K562 (cell line): ENCODE data around the gene SDR9C7. TPM values are rescaled to one million over a fixed set of nuclear protein-coding genes. Genes with fewer than 3 reads are reported as not detected.
"Not testable (repeated sequence)": the region's sequence is repeated elsewhere in the genome, so short reads cannot be mapped to it uniquely, and the experiment has no call there.

Experiments used
- ATAC-seq: fragments of 200-7000 bp; cut with Tn5 transposase; 3 replicates; pipeline ENCODE4 v1.9.1; 2020; ENCODE audit warnings: moderate library complexity
- BruUV-seq: library from RNA; stranded (reverse); fragments of 400-500 nt; replicated peaks from 2 replicates; lab custom pipeline; 2021; lab: Mats Ljungman, UMichigan
- CTCF ChIA-PET: fragments of 300-600 bp; formaldehyde crosslinking; extraction: SDS; loops from one replicate; lab custom pipeline; 2021; ENCODE audit warnings: low intra/inter-chr PET ratio; lab: Yijun Ruan, JAX
- POLR2A ChIA-PET: fragments of 300-600, 350-650 bp; sonication (Branson Sonifier 250); formaldehyde crosslinking; extraction: SDS; loops from one replicate; lab custom pipeline; 2021; ENCODE audit warnings: antibody characterized with exemption, inconsistent platforms; lab: Yijun Ruan, JAX
- DNase-seq, 4 experiments: peaks; one replicate each; pipeline versions ENCODE4 v3.0.0 to v3.0.0-alpha.2; 2011 to 2018; ENCODE audit warnings: low spot score in 3 of 4, mixed read lengths in 3 of 4; ENCODE audit errors: extremely low read depth in 1 of 4
- FAIRE-seq: peaks from 2 replicates; lab custom pipeline; 2011; peaks lifted over from hg19 to GRCh38; lab: Jason Lieb, UNC
- H2AFZ ChIP-seq: 2 replicates; pipeline ENCODE4 v1.6.0; 2011; ENCODE audit warnings: low read depth, low read length, control low read depth, inconsistent platforms
- H3K27ac ChIP-seq: fragments of 200-600 bp; 3 replicates; pipeline ENCODE4 v1.8.0; 2011; ENCODE audit warnings: low read depth, mild to moderate bottlenecking, control low read depth, inconsistent platforms, low read length, moderate library complexity, mixed read lengths; ENCODE audit errors: extremely low read depth
- H3K27me3 ChIP-seq, 2 experiments: fragments of 300-600 bp in 1 of 2; 2 replicates in 1 of 2; 3 replicates in 1 of 2; pipeline versions ENCODE4 v1.6.0 to v1.8.0; 2011; ENCODE audit warnings: inconsistent platforms in 2 of 2, low read length in 2 of 2, mild to moderate bottlenecking in 1 of 2, mixed read lengths in 1 of 2, moderate library complexity in 1 of 2; ENCODE audit not compliant: control insufficient read depth in 2 of 2, insufficient read depth in 2 of 2
- H3K36me3 ChIP-seq: fragments of 300-600 bp; 3 replicates; pipeline ENCODE4 v1.8.0; 2011; ENCODE audit warnings: mild to moderate bottlenecking, low read length, inconsistent platforms; ENCODE audit not compliant: control insufficient read depth, insufficient read depth
- H3K4me1 ChIP-seq, 2 experiments: fragments of 200-600 bp in 1 of 2; replicated peaks in 1 of 2; 2 replicates in 1 of 2; 3 replicates in 1 of 2; pipeline versions ENCODE4 v1.5.1 to v1.8.0; 2011; ENCODE audit warnings: inconsistent platforms in 2 of 2, low read length in 2 of 2, mild to moderate bottlenecking in 1 of 2, mixed read lengths in 1 of 2, moderate library complexity in 1 of 2; ENCODE audit not compliant: control insufficient read depth in 2 of 2, insufficient read depth in 2 of 2
- H3K4me2 ChIP-seq: 2 replicates; pipeline ENCODE4 v1.6.1; 2011; ENCODE audit warnings: low read length, control low read depth, inconsistent platforms, mixed read lengths; ENCODE audit not compliant: insufficient read depth
- H3K4me3 ChIP-seq: fragments of 200-600 bp; sonication (generic), shearing (Covaris generic); 2 replicates; pipeline ENCODE4 v1.5.1; 2016; ENCODE audit warnings: control low read depth, inconsistent platforms
- H3K79me2 ChIP-seq: fragments of 200-600 bp; 3 replicates; pipeline ENCODE4 v1.8.0; 2011; ENCODE audit warnings: low read length, inconsistent platforms; ENCODE audit not compliant: control insufficient read depth, insufficient read depth
- H3K9ac ChIP-seq, 2 experiments: 2 replicates each; pipeline versions ENCODE4 v1.6.0 to v1.6.1; 2011; ENCODE audit warnings: low read depth in 2 of 2, low read length in 2 of 2, control low read depth in 1 of 2, inconsistent platforms in 1 of 2, mild to moderate bottlenecking in 1 of 2, mixed read lengths in 1 of 2; ENCODE audit not compliant: insufficient read depth in 1 of 2
- H3K9me1 ChIP-seq: one replicate; pipeline ENCODE4 v1.6.0; 2011; ENCODE audit warnings: inconsistent platforms, mild to moderate bottlenecking, low read length, moderate library complexity; ENCODE audit not compliant: control insufficient read depth, insufficient read depth
- H3K9me3 ChIP-seq: replicated peaks from 2 replicates; pipeline ENCODE4 v1.5.1; 2011; ENCODE audit warnings: low read depth, low read length, inconsistent platforms; ENCODE audit not compliant: control insufficient read depth, insufficient read depth
- H4K20me1 ChIP-seq: replicated peaks from 2 replicates; pipeline ENCODE4 v1.6.1; 2011; ENCODE audit warnings: low read length, inconsistent platforms, mixed read lengths; ENCODE audit not compliant: control insufficient read depth, insufficient read depth
- WGBS: fragments of 100-300 bp; shearing (Covaris generic); methylation state at CpG from one replicate; pipeline ENCODE4 v1.1.6; 2016; ENCODE audit warnings: low coverage, mixed read lengths; ENCODE audit not compliant: insufficient coverage; ENCODE audit errors: missing lambda C conversion rate; 5-methylcytosine and 5-hydroxymethylcytosine counted together
- in situ Hi-C: fragments of 300-500 bp; cut with MboI; formaldehyde crosslinking; loops from 4 replicates; pipeline ENCODE4 v1.15.0; 2018; ENCODE audit warnings: inconsistent platforms, mixed read lengths
- intact Hi-C: fragments of 100-400 bp; cut with micrococcal nuclease; formaldehyde crosslinking; loops from 2 replicates; pipeline ENCODE4 v1.14.2; 2022
- polyA plus RNA-seq, 8 experiments: library from polyadenylated mRNA; depleted of rRNA in 4 of 8; stranded (reverse) in 5 of 8; unstranded in 3 of 8; fragments of >200 nt; fragmentation: Nextera tagmentation in 2 of 8; fragmentation: Illumina TruSeq in 1 of 8; extraction: Ambion mirVana in 2 of 8; extraction: Trizol in 1 of 8; gene quantifications; 2 replicates each; pipeline versions ENCODE4 v1.2.1 to v1.2.3, GENCODE V29; 2011 to 2014; ENCODE audit warnings: inconsistent platforms in 1 of 8, missing spikeins in 1 of 8
- total RNA-seq, 7 experiments: library from RNA; depleted of rRNA in 6 of 7; stranded (reverse); fragments of >200 nt in 6 of 7; fragmentation: Illumina TruSeq in 2 of 7; extraction: Trizol in 2 of 7; gene quantifications; 2 replicates each; pipeline versions ENCODE4 v1.2.1 to v1.2.3, GENCODE V29; 2011 to 2021; ENCODE audit warnings: low replicate concordance in 1 of 7

SDR9C7 gene
- total and polyA plus RNA-seq, 9 of the 15 experiments (the other 6 are each of a cell fraction or from before 2014, with no cell fraction given) = 0.04 to 0.59 (median 0.06) TPM; not detected in 6

- H3K4me3 ChIP-seq, ATAC-seq, BruUV-seq, H3K79me2 ChIP-seq, H3K9me3 ChIP-seq, H4K20me1 ChIP-seq, FAIRE-seq, DNase-seq, H3K9me1 ChIP-seq, POLR2A ChIA-PET, H3K27ac ChIP-seq, H2AFZ ChIP-seq, H3K9ac ChIP-seq, H3K36me3 ChIP-seq, CTCF ChIA-PET, H3K4me2 ChIP-seq, in situ Hi-C loops, intact Hi-C loops, H3K27me3 ChIP-seq: not testable (repeated sequence)
- peaks cover 4 to 16% of the 10 kb centered on the region in 2 experiments; a peak in 3 of 5 replicates for H3K4me1 ChIP-seq
- 90% methylated on average over 3 of the region's 4 CpGs for WGBS
Measured at GRCh38 chr12:56965124-56965523, 30.9 kb upstream of the SDR9C7 start.

- WGBS = no CpG with 5 or more reads among the region's 27 CpGs
- DNase-seq, POLR2A ChIA-PET, in situ Hi-C loops, H4K20me1 ChIP-seq, H3K9me1 ChIP-seq, H3K4me2 ChIP-seq, intact Hi-C loops, H3K4me3 ChIP-seq, H3K27me3 ChIP-seq, ATAC-seq, H2AFZ ChIP-seq, H3K27ac ChIP-seq, BruUV-seq, H3K9ac ChIP-seq, H3K4me1 ChIP-seq, CTCF ChIA-PET, H3K36me3 ChIP-seq, H3K9me3 ChIP-seq, FAIRE-seq, H3K79me2 ChIP-seq: not testable (repeated sequence)
Measured at GRCh38 chr12:56963557-56963956, 29.3 kb upstream of the SDR9C7 start.
